SW 1271 (cell line): Measurements from ENCODE around the gene VPS72.
A peak's percentile ranks its signal among the peaks of the same experiment; 100 is the strongest.

Source experiments
- DNase-seq, 2 experiments: peaks; one replicate each; lab custom pipeline; 2025; lab: John Stamatoyannopoulos, UW

The VPS72 gene

GRCh38 chr1:151187205-151187604 is 2.8 kb downstream of the VPS72 start:
- DNase-seq: no peak

GRCh38 chr1:151184211-151184610 is 5.8 kb downstream of the VPS72 start:
- no peak for DNase-seq

GRCh38 chr1:151176514-151177045 is 13.4 kb downstream of the VPS72 start:
- DNase-seq: no peak

GRCh38 chr1:151175863-151176262 is 14.1 kb downstream of the VPS72 start, which contains the start of gene TMOD4:
Gene TMOD4, minus strand, starts transcription at chr1:151175981. Its CDS starts 1,106 bp downstream, at chr1:151174875.
- no peak for DNase-seq

DNA sequence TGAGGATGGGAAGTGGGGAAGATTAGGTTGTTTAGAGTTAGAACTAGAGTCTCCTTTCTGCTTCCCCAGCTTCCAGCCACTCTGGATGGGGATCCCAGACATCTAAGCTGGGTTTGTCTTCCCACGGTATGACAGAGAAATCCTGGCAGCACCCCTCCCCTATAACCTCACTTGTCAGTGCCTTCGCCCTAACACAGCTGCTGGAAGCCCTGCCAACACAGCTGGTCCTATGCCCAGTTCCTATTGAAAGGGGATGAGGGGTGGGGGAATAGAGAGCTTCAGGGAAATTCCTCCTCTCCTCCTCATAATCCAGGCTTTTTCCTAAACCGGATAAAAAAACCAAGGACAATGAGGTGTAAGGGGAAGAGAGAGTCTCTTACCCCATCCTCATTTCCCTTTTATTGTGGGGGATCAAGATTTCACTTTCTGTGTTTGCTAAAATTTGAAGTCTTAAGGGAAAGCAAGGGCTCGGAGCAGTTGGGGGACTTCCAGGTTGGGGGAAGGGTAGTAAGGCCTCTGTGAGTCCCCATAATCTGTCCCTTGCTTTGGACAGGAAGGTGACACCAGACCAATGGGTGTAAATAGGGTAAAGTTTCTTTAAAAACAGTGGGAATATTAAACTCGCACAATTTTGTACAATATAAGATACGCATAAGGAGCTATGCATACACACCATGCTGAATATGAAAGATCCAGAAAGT is 14.8 kb downstream of the VPS72 start:
- DNase-seq: no peak

DNA sequence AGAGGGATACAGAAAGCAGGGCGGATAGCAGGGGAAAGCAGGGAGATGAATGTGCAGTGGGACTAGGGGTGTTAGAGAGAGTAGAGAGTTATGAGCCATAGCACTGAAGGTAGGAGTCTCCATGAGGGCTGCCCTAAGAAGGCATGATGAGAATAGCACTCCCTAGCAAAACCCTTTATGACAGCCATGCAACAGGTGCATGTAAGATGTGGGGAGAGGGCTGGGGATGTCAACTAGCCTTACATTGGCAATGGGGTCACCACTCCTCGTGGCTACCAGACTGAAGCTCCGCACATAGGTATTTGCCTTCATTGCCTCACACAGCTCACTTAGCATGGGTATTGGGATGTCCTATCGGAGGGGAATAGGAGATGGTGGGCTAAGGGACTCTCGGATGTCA is 18.8 kb downstream of the VPS72 start:
- DNase-seq: no peak

DNA sequence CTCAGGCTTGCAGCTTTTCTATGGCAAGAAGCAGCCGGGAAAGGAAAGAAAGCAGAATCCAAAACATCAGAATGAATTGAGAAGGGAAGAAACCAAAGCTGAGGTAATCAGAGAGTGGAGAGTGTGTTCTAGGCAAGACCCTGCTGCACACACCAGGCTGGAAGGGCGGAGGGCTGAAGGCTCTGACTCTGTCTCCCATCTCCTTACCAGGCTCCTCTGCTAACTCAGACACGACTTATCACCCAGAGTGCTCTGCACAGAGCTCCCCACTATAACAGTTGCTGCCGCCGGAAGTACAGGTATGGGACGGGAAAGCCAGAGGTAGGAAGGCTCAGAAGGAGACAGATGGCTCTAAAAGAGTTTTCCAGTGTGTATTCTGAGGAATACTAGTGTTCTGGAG is 22.9 kb downstream of the VPS72 start:
- no peak for DNase-seq

DNA sequence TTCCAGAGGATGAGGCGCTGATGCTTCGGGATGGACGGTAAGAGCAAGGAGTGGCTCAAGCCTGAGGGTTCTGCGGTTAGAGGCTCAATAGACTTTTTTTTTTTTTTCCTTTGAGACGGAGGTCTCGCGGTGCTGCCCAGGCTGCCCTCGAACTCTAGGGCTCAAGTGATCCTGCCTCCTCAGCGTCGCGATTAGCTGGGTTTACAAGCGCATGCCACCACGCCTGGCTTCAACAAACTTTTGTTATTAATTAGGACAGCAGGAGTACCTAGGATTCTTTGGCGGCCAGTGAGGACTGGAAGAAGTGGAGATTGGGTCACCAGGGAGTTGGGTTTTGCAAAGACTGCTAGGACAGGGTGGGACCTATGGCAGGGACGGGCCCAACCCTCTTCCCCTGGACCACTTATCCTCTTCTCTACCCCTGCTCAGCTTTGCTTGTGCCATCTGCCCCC is 23.5 kb downstream of the VPS72 start:
- DNase-seq: no peak

DNA sequence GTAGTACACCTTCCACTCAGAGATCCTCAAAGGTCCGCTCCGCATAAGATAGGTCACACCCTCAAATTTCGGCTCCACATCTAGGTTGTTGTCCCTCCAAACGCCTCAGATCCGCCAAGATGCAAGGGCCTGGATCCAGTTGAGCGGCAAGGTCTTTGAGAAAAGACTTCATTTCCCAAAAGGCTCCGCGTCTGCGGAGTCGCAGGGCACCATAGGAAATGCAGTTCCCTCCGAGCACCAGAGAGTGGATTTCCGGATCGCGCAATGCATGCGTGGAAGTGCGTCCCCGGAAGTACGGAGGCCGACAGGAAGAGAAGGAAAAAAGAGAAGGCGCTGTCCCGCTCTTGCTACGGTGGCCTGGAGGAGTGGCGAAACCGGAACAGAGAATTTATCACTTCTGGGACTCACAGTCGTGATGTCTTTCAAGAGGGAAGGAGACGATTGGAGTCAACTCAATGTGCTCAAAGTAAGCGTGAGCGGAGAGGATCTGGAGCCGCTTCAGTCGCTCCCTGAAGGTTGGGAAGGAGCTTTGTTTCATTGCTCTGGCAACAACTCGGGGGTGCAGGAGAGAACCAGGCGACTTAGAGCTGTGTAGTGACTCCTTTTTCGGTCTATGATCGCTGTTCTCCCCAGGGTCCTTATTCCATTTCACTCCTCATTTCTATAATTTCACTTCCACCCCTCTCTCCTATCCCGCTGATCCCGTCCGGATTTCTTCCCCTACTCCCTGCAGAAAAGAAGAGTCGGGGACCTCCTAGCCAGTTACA is 24.1 kb downstream of the VPS72 start, which contains the start of the genes LYSMD1 and SCNM1:
LYSMD1 (minus strand) TSS at position 165 of the 767 bp plus-strand sequence. CDS start 644 bp downstream, outside the sequence.
SCNM1 (plus strand) TSS at position 407 of the 767 bp plus-strand sequence; CDS start at position 416, 9 bp downstream.
- DNase-seq: peak; percentile 87 to 94

- DNase-seq: no peak
Observed at GRCh38 chr1:151165281-151165737, 24.7 kb downstream of the VPS72 start.

DNA sequence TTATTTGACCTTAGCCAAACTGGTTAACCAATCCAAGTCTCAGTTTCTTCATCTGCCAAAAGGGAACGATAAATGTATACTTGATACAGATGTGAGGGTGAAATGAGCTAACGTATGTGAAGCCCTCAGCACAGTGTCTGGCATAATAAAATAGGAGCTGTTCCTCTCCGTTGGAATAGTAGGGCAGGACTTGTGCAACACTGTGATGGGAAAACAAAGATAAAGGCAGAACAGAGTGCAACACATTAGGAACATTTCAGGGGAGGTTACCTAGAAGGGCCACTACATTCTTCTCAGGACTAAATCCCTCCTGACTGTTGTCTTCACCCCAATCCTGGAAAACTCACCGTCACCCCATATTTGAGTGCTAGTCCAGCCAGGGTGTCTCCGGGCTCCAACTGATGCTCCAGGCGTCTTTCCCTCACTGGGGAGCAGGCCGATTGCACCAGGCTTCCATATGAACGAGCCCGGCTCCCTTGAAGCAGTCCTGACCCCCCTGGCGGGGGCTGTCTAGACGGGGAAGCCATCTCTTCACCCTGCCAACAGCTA is 25.2 kb downstream of the VPS72 start:
- no peak for DNase-seq

GRCh38 chr1:151159373-151159772 is 30.6 kb downstream of the VPS72 start:
- no peak for DNase-seq

DNA sequence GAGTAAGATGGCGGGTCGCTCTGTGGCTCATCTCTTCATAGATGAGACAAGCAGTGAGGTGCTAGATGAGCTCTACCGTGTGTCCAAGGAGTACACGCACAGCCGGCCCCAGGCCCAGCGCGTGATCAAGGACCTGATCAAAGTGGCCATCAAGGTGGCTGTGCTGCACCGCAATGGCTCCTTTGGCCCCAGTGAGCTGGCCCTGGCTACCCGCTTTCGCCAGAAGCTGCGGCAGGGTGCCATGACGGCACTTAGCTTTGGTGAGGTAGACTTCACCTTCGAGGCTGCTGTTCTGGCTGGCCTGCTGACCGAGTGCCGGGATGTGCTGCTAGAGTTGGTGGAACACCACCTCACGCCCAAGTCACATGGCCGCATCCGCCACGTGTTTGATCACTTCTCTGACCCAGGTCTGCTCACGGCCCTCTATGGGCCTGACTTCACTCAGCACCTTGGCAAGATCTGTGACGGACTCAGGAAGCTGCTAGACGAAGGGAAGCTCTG is 31.2 kb downstream of the VPS72 start:
- no peak for DNase-seq

GRCh38 chr1:151158326-151158725 is 31.7 kb downstream of the VPS72 start:
- DNase-seq: no peak

GRCh38 chr1:151157067-151157531 is 32.9 kb downstream of the VPS72 start:
- DNase-seq: no peak

DNA sequence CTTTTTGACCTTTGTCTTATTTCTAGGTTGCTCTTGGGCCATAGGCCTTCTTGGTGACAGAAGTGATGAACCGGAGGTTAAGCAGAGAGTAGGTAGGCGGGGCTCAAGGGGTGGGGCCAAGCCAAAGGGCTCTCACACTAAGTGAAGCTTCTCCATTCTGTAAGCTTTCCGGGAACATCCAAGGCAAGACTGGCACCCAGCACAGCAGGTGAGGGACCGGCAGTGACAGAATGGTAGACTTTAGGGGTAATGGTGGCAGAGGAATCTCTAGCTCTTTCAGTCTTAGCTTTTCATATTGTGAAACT is 33.5 kb downstream of the VPS72 start, which contains the start of gene TNFAIP8L2:
TNFAIP8L2 (plus strand) TSS at position 135 of the 305 bp plus-strand sequence. CDS start 2,049 bp downstream, outside the sequence.
- DNase-seq: no peak

GRCh38 chr1:151147665-151148064 is 42.3 kb downstream of the VPS72 start:
- DNase-seq: no peak

DNA sequence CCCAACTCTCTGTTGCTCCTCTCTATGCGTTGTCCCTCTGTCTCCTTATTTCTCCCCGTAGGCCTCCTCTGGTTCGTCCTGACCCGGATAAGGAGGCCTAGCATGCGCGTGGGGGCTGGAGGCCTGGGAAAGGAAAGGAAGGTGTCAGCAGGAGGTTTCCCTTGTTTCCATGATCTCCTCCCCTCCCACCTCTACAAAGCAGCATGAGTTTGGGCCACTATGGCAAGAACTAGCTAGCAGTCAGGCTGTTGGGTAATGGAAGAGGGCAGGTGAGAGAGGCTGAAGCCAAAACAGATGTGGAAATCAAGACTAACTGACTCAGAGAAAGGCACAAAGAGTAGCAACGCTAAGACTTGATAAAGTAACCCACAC is 42.9 kb downstream of the VPS72 start:
- DNase-seq: no peak

GRCh38 chr1:151146412-151147131 is 43.4 kb downstream of the VPS72 start, which contains the start of gene SEMA6C:
Gene SEMA6C, minus strand, starts transcription at chr1:151146631. Its CDS starts 4,010 bp downstream, at chr1:151142621.
- peak; percentile 20 to 82 for DNase-seq

DNA sequence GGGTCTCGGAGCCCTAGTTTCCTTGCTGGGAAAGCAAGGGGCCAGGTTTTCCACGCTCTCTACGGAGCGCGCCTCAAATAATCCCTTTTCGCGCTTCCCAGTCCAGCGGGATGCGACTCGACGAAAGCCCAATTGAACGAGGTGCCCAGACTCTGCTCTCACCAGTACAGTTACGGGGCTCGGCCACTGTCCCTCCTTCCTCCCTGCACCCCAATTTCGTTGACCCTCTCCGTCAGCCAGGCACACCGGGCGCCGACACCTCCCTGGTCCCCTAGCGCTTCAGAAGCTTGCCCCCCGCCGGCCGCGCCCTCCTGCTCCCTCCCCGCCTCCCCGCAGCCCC is 44.0 kb downstream of the VPS72 start:
- DNase-seq: no peak

- no peak for DNase-seq
Observed at GRCh38 chr1:151145304-151146071, 44.5 kb downstream of the VPS72 start.
